Activated T-cell treated with anti-CD3 and anti-CD28 coated beads for 4 hours (primary cell): ENCODE data around the gene AUP1.
"Not testable (repeated sequence)": the region's sequence is repeated elsewhere in the genome, so short reads cannot be mapped to it uniquely, and the experiment has no call there.

Source experiments
- DNase-seq: peaks from one replicate; pipeline ENCODE4 v3.0.0-alpha.2; 2020

AUP1 gene

GRCh38 chr2:74529357-74530238 is at the start of gene AUP1, which contains the start of gene HTRA2:
Gene AUP1 (minus strand): TSS chr2:74529706. CDS start chr2:74529629, 77 bp downstream.
Gene HTRA2 (plus strand): TSS chr2:74529933. CDS start chr2:74530007, 74 bp downstream.
- DNase-seq: peak; percentile 72

- DNase-seq: no peak
Measured at GRCh38 chr2:74578408-74578807, 48.9 kb upstream of the AUP1 start.

GRCh38 chr2:74577448-74577847 is 47.9 kb upstream of the AUP1 start:
- DNase-seq: no peak

GRCh38 chr2:74576863-74577229 is 47.3 kb upstream of the AUP1 start:
- no peak for DNase-seq

GRCh38 chr2:74576211-74576862 is 46.8 kb upstream of the AUP1 start:
- DNase-seq: no peak

- DNase-seq: no peak
Measured at GRCh38 chr2:74575320-74575719, 45.8 kb upstream of the AUP1 start.

GRCh38 chr2:74573747-74574562 is 44.4 kb upstream of the AUP1 start:
- DNase-seq: no peak

GRCh38 chr2:74572178-74572925 is 42.8 kb upstream of the AUP1 start:
- no peak for DNase-seq

GRCh38 chr2:74571058-74571457 is 41.6 kb upstream of the AUP1 start:
- DNase-seq: no peak

- no peak for DNase-seq
Measured at GRCh38 chr2:74569686-74570085, 40.2 kb upstream of the AUP1 start.

- DNase-seq: no peak
Measured at GRCh38 chr2:74567881-74568280, 38.4 kb upstream of the AUP1 start.

- DNase-seq: no peak
Measured at GRCh38 chr2:74566754-74567085, 37.2 kb upstream of the AUP1 start.

- no peak for DNase-seq
Measured at GRCh38 chr2:74566076-74566753, 36.7 kb upstream of the AUP1 start.

GRCh38 chr2:74564222-74564621 is 34.7 kb upstream of the AUP1 start:
- DNase-seq: no peak

- DNase-seq: no peak
Measured at GRCh38 chr2:74562126-74562775, 32.7 kb upstream of the AUP1 start.

GRCh38 chr2:74561022-74561421 is 31.5 kb upstream of the AUP1 start:
- not testable (repeated sequence) for DNase-seq

- no peak for DNase-seq
Measured at GRCh38 chr2:74560591-74560990, 31.1 kb upstream of the AUP1 start.

GRCh38 chr2:74559912-74560311 is 30.4 kb upstream of the AUP1 start:
- no peak for DNase-seq

- no peak for DNase-seq
Measured at GRCh38 chr2:74558284-74559230, 29.1 kb upstream of the AUP1 start.

- no peak for DNase-seq
Measured at GRCh38 chr2:74556831-74557370, 27.4 kb upstream of the AUP1 start.
